NCI-H1436 treated with DMSO at 0.1 percent for 48 hours (cell line): ENCODE results near the gene TIMM29.
"Not testable (repeated sequence)": the region's sequence is repeated elsewhere in the genome, so short reads cannot be mapped to it uniquely, and the experiment has no call there.

ENCODE experiments used
- DNase-seq: peaks from one replicate; lab custom pipeline; 2025; lab: John Stamatoyannopoulos, UW

TIMM29 gene

DNA sequence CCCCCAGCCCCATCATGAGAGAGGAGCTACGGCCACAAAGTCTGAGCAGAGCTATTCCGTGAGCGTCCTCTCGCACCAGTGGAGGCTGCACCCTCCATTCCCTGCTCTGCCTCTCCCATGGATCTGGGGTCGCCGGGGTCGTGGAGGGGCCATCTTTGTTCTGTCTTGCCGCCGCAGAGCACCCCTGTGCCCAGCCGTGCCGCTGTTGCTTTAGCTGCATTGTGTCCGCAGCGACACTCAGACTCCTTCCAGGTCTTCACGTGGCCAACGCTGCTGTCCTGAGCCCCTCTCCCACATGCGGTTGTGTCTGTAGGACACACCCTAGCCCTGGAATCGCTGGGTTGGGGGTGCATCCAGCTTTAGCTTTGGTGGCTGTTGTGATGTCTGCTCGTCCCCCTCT is 16.0 kb upstream of the TIMM29 start:
- DNase-seq = no peak

GRCh38 chr19:10913716-10914340 is 14.8 kb upstream of the TIMM29 start:
- DNase-seq = no peak

DNA sequence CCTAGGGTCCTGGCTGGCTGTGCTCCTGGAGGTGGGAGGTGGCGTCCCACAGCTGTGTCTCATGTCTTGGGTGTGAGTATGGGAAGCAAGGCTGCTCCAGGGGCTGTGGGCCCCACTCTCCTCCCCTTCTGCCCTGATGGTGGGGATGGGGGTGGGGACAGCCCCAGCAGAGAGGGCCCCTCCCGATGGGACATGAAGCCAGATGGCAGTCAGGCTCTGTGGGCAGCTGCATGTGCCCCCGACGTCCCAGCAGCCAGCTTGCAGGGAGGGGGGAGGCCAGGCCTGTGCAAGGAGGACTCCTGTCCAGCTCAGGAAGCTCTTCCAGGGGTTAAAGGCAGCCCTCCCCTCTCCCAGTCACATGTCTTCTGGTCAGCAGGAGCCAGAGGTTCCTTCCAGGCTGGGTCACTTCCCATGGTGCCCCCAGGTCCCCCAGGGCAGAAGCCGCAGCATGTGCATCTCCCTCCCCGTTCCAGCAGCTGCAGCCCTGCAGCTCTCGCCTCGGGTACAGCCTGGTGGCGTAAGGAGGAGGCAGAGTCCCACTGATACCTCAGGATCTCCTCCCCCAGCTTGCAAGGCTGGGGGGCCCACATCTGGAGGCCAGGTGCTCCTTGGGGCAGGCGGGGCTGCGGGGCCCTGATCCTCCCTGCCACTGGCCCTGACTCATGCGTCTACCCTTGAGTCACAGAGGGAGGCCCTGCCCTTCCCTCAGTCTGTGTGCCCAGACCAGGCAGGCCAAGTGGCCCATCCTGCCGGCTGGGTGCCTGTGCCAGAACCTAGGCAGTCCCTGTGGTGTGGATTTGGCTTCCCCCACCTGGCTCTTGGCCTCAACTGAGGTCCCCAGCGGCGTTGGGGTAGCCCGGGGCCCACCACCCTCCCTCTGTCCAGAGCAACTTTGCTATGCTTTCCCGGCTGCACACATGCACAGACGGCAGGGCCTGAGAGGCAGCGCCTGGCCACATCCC is 13.2 kb upstream of the TIMM29 start:
- DNase-seq = no peak

GRCh38 chr19:10916602-10917001 is 12.0 kb upstream of the TIMM29 start:
- no peak for DNase-seq

- no peak for DNase-seq
Observed at GRCh38 chr19:10918359-10918758, 10.3 kb upstream of the TIMM29 start.

GRCh38 chr19:10919352-10920287 is 9.0 kb upstream of the TIMM29 start:
- DNase-seq = no peak

GRCh38 chr19:10920288-10920655 is 8.3 kb upstream of the TIMM29 start:
- no peak for DNase-seq

GRCh38 chr19:10920781-10921180 is 7.8 kb upstream of the TIMM29 start:
- no peak for DNase-seq

DNA sequence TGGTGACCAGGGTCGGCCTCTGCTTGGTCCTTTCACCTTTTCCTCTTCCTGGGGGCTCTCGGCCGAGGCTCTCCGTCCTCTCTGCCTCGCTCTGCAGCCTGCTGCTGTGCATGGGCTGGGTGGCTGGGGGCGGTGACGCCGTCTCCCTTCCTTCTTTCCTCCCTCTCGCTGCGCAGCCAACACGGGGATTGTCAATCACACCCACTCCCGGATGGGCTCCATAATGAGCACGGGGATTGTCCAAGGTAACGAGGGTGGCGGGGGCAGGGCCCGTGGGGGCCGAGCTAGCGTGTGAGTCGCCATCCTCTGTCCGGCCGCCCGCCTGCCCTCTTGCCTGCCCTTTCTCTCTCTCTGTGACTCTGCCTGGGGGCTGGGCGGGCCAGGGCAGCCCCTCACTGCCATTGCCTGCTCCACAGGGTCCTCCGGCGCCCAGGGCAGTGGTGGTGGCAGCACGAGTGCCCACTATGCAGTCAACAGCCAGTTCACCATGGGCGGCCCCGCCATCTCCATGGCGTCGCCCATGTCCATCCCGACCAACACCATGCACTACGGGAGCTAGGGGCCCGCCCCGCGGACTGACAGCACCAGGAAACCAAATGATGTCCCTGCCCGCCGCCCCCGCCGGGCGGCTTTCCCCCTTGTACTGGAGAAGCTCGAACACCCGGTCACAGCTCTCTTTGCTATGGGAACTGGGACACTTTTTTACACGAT is 7.3 kb upstream of the TIMM29 start:
- no peak for DNase-seq

- no peak for DNase-seq
Observed at GRCh38 chr19:10921910-10922637, 6.5 kb upstream of the TIMM29 start.

- DNase-seq = no peak
Observed at GRCh38 chr19:10922638-10923014, 6.0 kb upstream of the TIMM29 start.

DNA sequence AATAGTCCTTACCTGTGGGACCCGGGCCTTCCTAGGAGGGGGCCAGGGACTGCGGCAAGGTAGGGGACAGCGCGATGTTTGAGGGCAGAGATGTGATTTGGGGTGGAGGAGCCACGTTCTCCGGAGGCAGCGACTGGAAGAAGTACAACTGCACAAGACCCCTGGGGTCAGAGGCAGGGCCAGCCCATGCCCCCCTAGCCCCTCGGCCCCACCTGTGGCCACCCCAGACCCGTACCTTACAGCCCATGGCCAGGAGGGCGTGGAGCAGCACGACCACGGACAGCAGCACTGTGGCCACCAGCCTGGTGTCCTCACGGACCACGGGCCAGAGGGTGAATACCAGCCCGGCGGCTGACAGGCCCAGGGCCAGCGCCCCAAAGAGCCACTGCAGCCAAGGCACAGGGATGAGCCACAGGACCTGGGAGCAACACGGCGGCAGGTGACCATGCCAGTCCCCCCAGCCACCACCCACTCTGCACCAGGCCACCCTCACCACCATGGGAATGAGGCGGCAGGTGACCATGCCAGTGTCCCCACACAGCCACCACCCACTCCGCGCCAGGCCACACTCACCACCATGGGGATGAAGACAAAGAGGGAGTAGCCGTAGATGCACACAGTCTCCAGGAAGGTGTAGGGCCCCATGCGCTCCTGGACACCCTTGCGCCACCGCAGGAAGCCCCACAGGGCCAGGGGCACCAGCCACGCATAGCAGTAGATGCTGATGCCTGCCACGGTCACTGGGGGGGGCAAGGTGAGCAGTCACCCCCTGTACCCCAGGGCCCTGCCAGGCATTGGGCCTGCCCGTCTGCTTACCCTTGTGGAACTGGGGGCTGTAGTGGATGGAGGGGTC is 5.1 kb upstream of the TIMM29 start:
- no peak for DNase-seq

GRCh38 chr19:10924597-10924996 is 4.0 kb upstream of the TIMM29 start:
- DNase-seq = no peak

DNA sequence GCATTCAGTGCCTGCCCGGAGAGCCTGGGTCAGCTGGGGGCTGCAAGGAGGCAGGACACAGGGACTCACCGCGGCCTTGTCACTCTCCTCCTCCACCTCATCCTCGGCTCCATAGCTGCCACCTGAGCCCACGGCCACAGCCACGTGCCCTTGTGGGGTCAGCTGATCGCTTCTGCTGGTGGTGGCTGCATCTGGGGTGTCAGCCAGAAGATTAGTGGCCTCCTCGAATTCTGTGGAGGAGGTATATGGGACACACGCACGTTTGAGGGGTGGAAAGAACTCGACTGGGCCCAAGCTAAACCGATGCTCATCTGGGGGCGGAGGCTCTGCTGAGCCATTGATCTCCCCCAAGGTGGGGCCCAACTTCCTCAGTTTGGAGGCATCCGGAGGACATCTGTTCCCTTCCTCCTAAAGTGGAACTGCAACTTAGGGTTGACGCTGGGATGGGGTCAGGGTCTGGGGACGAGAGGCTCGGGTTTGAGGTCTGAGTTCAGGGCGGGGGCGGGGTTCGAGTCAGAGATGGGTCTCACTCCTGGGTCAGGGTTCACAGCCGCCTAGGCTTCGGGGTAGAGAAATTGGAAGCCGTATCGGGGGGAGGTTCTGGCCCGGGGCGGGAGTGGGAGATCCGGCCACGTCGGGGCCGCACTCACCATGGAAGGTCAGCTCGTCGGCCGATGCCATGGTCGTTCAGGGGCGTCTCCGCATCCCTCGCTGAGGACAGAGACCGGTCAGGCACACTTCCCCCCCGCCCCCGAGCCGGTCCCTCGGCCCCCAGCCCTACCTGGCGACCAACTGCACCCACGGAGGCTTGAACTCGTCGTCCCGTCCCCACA is 665 bp upstream of the TIMM29 start:
- DNase-seq = no peak

DNA sequence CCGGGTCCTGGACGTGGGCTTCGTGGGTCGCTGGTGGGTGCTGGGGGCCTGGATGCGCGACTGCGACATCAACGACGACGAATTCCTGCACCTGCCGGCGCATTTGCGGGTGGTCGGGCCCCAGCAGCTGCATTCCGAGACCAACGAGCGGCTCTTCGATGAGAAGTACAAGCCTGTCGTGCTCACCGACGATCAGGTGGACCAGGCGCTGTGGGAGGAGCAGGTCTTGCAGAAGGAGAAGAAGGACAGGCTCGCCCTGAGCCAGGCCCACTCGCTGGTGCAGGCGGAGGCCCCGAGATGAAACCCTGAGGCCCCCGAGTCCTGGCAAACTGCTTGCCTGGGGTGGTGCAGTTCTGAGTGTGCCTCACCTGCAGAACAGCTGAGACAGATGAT is 787 bp downstream of the TIMM29 start:
- DNase-seq = no peak

DNA sequence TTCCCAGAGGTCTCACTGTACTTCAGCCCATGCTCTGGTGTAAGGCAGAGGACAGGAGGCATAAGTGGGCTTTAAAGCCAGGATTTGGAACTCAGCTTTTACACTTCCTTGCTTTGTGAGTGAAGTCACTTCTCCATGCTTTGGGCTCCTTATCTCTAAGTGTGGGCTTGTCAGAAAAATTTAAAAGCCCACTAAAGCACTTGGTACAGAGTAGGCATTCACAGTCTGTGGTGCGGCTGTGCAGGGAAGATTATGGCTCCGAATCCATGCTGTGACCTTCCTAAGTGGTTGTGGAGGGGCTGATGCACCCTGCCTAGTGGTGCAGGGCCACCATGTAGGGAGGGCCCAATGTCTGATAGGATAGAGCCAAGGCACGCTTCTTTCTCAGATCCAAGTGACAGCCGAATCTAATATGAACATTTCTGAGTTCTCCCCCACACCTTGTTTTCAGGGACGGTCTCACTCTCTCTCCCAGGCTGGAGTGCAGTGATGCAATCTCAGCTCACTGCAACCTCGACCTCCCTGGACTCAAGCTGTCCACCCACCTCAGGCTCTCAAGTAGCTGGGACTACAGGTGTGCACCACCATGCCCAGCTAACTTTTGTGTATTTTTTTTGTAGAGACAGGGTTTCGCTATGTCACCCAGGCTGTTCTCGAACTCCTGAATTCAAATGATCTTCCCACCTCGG is 6.9 kb downstream of the TIMM29 start:
- no peak for DNase-seq

GRCh38 chr19:10936661-10937084 is 8.1 kb downstream of the TIMM29 start:
- DNase-seq = peak; percentile 26

GRCh38 chr19:10941649-10942048 is 13.0 kb downstream of the TIMM29 start:
- not testable (repeated sequence) for DNase-seq

GRCh38 chr19:10943412-10943811 is 14.8 kb downstream of the TIMM29 start:
- not testable (repeated sequence) for DNase-seq
